GM21717 (cell line): ENCODE data around the gene CHST15.

Experiments
- ATAC-seq: cut with Tn5 transposase; IDR thresholded peaks from one replicate; pipeline ENCODE4 v1.9.1; 2021; ENCODE audit warnings: mild to moderate bottlenecking, moderate library complexity; ENCODE audit not compliant: unreplicated experiment

Gene CHST15

DNA sequence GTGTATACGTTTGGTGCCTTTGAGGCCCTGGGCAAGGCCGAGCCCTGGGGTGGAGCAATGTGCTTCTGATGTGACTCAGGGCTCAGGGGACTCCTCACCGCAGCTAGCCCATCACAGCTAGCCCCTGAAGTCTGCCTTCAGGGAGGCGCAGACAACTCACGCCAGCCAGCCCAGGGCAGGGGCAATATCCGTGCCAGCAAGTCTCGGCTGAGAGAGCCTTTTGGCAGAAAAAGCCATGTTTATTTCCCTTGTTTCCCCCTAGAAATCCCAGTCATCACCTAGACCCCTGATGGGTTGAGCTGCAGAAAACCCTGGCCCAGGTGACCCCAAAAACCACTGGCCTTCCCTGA, 90.4 kb downstream of the CHST15 start:
- no peak for ATAC-seq

DNA sequence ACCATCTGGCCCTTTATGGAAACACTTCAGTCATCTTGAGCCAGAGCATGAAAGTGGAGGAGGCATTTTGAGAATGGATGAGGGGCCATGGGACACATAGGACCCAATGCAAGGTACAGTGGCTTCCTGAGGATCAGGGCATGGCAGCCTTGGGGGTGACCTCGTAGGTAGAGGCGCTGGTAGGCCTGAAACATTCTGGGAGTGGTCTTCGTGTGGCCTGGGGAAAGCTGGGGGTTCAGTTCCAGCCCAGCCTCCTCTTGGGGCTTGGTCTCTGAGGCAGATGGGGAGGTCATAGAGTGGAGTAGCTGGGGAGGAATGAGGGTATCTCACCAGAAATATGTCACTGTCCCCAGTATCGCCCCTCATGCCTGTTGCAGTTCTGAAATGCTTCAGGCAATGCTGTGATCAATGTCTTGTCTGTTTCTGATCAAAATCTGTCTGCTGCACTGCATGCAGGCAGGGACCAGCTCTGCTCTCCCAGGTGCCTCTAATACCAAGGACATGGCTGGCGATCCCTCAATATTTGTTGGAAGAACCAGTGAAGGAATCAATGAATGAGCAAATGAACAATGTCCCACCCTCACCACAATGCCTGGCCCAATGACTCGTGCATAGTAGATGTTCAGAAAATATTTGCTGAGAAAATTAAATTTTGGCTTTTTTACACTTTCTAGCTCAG, 90.9 kb downstream of the CHST15 start:
- no peak for ATAC-seq

- ATAC-seq, result no peak
Observed at GRCh38 chr10:124001391-124002148, 91.8 kb downstream of the CHST15 start.

- ATAC-seq, result no peak
Observed at GRCh38 chr10:124000792-124001201, 92.6 kb downstream of the CHST15 start.

- no peak for ATAC-seq
Observed at GRCh38 chr10:123999956-124000615, 93.3 kb downstream of the CHST15 start.

DNA sequence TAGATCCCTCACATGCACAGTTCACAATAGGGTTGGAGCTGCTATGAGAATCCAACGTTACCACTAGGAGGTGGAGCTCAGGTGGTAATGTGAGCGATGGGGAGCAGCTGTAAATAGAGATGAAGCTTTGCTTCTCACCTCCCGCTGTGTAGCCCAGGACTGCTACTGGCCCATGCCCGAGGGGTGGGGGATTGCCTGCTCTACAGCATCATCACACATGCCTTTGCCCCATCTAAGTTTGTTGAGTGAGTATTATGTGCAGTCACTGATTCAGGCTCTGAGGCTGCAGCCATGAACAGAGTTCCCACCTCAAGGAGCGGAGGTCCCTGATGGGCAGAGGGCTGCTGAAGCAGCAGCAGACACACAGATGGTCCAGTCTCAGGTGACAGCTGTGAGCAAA, 94.1 kb downstream of the CHST15 start:
- ATAC-seq, result no peak

GRCh38 chr10:123998197-123999141, 94.9 kb downstream of the CHST15 start:
- no peak for ATAC-seq

- ATAC-seq, result no peak
Observed at GRCh38 chr10:123997486-123998196, 95.8 kb downstream of the CHST15 start.

GRCh38 chr10:123997013-123997412, 96.4 kb downstream of the CHST15 start:
- ATAC-seq, result no peak

DNA sequence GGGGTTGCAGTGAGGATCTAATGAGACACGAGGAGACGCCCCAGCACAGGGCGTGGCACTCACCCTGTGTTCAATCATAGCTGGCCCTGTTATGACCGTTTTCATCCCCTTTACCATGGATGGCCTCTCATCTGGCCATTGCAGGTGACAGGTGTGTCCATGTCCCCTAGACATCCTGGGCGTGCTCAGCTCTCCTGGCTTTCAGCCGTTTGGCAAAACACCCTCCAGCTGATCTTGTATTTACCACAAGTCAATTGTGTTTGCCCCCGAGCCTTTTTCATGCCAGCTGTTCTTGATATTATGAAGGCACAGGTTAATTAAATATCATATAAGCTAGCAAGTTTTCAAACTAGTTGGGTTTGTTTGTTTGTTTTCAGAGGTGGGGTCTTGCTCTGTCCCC, 97.1 kb downstream of the CHST15 start:
- no peak for ATAC-seq

- no peak for ATAC-seq
Observed at GRCh38 chr10:123995461-123996131, 97.8 kb downstream of the CHST15 start.

DNA sequence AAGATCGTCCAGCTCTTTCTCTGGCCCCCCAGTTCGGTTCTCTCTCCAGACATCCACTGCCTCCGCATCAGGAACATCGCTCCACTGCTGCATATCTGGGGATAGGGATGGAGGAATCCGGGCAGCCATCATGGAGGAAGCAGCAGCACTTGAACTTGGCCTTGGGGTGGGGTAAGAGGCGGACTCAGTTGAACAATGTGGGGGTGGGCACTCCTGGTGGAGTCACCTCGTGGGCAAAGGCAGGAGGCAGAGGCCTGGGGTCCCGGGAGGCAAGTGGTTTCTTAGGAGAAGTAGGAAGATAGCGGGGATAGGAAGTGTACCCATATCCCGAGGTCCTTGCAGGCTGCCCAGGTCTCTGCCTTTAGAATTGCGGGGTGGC, 98.3 kb downstream of the CHST15 start:
- ATAC-seq, result no peak

- ATAC-seq, result no peak
Observed at GRCh38 chr10:123994417-123995081, 98.8 kb downstream of the CHST15 start.

DNA sequence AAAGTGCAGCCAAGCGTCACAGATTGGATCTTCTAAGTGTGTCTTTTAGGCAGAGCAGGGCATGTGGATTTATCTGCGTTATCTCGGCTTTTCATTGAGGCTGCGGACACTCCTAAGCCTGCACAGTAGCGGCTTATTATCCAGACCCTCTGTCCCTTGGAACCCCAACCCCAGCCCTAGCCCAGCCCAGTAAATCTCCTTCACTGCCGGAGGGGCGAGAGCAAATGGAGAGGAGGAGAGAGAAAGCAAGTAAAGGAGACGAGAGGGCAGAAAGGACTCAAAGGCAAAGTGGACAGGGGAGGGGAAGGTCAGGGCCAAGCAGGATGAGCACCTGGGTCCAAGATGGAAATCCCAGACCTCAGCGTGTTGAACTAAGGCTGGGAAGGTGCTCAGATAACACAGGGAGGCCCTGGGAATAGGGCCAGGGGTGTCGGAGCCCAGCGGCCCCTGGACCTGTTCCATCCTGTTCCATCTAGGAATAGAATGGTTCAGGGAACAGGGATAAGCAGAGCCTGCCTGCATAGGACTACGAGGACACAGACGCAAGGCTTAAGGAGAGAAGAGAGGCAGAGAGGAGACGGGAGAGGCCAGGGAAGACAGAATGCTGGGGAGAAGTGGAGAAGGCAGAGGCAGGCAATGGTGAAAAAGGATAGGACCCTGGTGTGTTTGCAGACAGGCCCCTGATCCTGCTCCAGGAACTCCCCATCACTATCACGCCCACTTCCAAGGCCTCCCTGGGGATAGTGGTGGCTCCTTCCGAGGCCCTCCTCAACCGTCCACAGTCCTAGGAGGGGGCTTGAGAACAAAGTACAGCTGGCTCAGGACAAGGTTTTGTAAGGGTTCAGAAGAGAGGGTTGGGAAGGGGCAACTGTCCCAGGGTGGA, 99.6 kb downstream of the CHST15 start:
- no peak for ATAC-seq

DNA sequence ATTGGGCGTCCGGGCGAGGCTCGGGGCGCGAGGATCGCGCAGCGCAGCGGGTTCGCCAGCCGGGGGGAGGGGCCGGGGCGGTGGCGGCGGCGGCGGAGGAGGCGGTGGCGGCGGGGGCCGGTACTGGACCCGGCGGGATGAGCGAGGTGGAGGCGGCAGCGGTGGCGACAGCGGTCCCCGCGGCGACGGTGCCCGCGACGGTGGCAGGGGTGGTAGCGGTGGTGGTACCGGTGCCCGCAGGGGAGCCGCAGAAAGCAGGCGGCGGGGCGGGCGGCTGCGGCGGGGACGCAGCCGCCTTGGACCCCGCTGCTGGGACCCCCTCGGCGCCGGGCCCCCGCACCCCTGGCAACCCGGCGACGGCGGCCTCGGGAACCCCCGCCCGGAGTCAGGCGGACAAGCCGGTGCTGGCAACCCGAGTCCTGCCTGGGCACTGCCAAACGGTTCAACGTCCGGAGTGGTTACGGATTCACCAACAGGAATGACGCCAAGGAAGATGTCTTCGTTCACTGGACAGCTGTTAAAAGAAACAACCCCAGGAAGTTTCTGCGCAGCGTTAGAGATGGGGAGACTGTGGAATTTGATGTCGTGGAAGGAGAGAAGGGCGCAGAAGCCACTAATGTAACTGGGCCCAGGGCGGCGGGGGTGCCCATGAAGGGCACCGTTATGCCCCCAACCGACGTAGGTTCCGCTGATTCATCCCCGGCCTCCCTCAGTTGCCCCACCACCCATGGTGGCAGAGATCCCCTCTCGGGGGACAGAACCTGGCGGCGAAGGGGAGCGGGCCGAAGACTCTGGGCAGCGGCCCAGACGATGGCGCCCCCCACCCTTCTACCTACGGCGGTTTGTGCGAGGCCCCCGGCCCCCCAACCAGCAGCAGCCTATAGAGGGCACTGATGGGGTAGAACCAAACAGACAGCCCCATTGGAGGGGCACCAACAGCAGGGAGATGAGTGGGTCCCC, 101.5 kb downstream of the CHST15 start:
- ATAC-seq, result no peak

GRCh38 chr10:123990889-123991288, 102.5 kb downstream of the CHST15 start:
- ATAC-seq, result no peak

GRCh38 chr10:123988694-123989093, 104.7 kb downstream of the CHST15 start:
- ATAC-seq, result no peak
